OCI-LY1 (cell line): ENCODE results near the gene PIGN.

Experiments
- H2AFZ ChIP-seq: fragments of 200-600 bp; sonication (generic), shearing (Covaris generic); 2 replicates; pipeline ENCODE4 v1.6.0; 2014; ENCODE audit warnings: antibody characterized with exemption, mild to moderate bottlenecking, low read length
- H3F3A ChIP-seq: fragments of 200-600 bp; sonication (generic), shearing (Covaris generic); 2 replicates; pipeline ENCODE4 v1.6.0; 2014; ENCODE audit warnings: mild to moderate bottlenecking, antibody characterized with exemption, low read length, moderate library complexity; ENCODE audit not compliant: insufficient read depth
- H3K27ac ChIP-seq: fragments of 200-600 bp; sonication (generic); 2 replicates; pipeline ENCODE4 v1.5.1; 2014; ENCODE audit warnings: low read length, mixed run types, mild to moderate bottlenecking, low read depth; ENCODE audit not compliant: poor library complexity, severe bottlenecking
- H3K27me3 ChIP-seq: fragments of 200-600 bp; sonication (generic); 2 replicates; pipeline ENCODE4 v1.6.0; 2014; ENCODE audit warnings: antibody characterized with exemption, mild to moderate bottlenecking, low read length, moderate library complexity; ENCODE audit not compliant: insufficient read depth
- H3K36me3 ChIP-seq: fragments of 200-600 bp; sonication (generic); 2 replicates; pipeline ENCODE4 v1.6.1; 2014; ENCODE audit warnings: mild to moderate bottlenecking, antibody characterized with exemption, low read length, moderate library complexity, mixed read lengths; ENCODE audit not compliant: insufficient read depth
- H3K4me1 ChIP-seq: fragments of 200-600 bp; sonication (generic); 2 replicates; pipeline ENCODE4 v1.5.1; 2014; ENCODE audit warnings: mild to moderate bottlenecking, low read length, moderate library complexity; ENCODE audit not compliant: insufficient read depth, severe bottlenecking
- H3K4me2 ChIP-seq: fragments of 200-600 bp; sonication (generic), shearing (Covaris generic); 2 replicates; pipeline ENCODE4 v1.6.1; 2014; ENCODE audit warnings: low read length
- H3K4me3 ChIP-seq: fragments of 200-600 bp; sonication (generic); 2 replicates; pipeline ENCODE4 v1.5.1; 2014; ENCODE audit warnings: low read length, low read depth, mild to moderate bottlenecking, mixed read lengths; ENCODE audit not compliant: poor library complexity, severe bottlenecking
- H3K79me2 ChIP-seq: fragments of 200-600 bp; shearing (Covaris generic); 2 replicates; pipeline ENCODE4 v1.6.1; 2016; ENCODE audit warnings: mixed run types, low read length, mixed read lengths; ENCODE audit not compliant: insufficient read depth
- H3K9ac ChIP-seq: fragments of 200-600 bp; sonication (generic), shearing (Covaris generic); 2 replicates; pipeline ENCODE4 v1.6.1; 2014; ENCODE audit warnings: mild to moderate bottlenecking, low read length, mixed read lengths
- H3K9me2 ChIP-seq: fragments of 200-600 bp; sonication (generic), shearing (Covaris generic); 2 replicates; pipeline ENCODE4 v1.6.1; 2014; ENCODE audit warnings: low read depth, mild to moderate bottlenecking, low read length, mixed read lengths
- H3K9me3 ChIP-seq: fragments of 200-600 bp; shearing (Covaris generic); 2 replicates; pipeline ENCODE4 v1.6.1; 2014; ENCODE audit warnings: low read length, mixed read lengths
- H4K20me1 ChIP-seq: fragments of 200-600 bp; sonication (generic), shearing (Covaris generic); 2 replicates; pipeline ENCODE4 v1.6.0; 2016; ENCODE audit warnings: mild to moderate bottlenecking, low read length; ENCODE audit not compliant: insufficient read depth
- EZH2 ChIP-seq: fragments of 200-600 bp; sonication (generic), shearing (Covaris generic); IDR thresholded peaks from 2 replicates; pipeline ENCODE4 v1.8.0; 2017; ENCODE audit warnings: borderline replicate concordance, mixed run types, mild to moderate bottlenecking, antibody characterized with exemption, low read length, moderate library complexity, mixed read lengths
- TF ChIP-seq, protein P1 (sequence below): fragments of 200-600 bp; sonication (generic), shearing (Covaris generic); IDR thresholded peaks from 2 replicates; pipeline ENCODE4 v1.5.1; 2017; ENCODE audit warnings: mild to moderate bottlenecking, antibody characterized with exemption, low read length, moderate library complexity, mixed read lengths

PIGN gene

DNA sequence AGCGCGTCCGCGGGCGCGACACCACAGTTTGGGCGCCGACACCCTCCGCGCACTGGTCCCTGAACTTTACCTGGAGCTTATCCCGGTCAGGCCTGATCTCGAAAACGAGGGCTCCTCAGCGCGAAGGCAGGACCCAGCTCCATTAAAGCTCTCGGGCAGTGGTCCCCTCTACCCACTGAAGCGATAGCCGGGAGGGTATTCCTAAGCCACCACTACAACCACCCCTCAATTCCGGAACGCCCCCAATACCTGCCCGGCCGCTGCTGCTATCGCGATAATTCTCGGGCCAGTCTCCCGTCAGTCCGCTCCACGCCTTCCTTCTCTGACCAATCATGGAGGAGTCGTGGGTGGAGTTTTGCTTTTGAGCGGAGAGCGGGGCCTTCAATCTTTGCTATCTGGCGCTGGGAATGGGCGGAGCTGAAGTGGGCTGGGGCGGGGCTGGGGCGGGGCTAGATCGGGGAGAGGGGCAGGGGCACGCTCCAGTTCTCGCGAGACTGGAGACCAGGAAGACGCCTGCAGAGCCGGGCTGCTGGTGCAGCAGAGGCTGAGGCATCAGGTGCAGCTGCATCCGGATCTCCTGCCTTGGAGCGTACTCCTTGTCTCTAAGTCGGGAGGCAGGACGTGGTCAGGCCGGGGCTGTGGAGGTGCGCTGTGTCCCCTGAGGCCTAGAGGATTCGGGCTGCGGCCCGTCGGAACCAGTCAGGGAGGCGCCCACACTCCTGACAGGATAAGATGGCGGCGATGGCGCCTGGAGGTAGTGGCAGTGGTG lies at the start of gene PIGN, which contains the start of gene RELCH:
TSS of gene PIGN (minus strand) at position 283 of the 769 bp plus-strand sequence. CDS start 25,703 bp downstream, outside the sequence.
TSS of gene RELCH (plus strand) at position 482 of the 769 bp plus-strand sequence. CDS start at position 733, 251 bp downstream.
- H3F3A ChIP-seq: no peaks in the 10 kb centered on the region
- peak within 1 kb of the TSS; percentile 77 for H3K4me2 ChIP-seq
- peak within 1 kb of the TSS; percentile 95 for H3K9ac ChIP-seq
- H4K20me1 ChIP-seq: no peaks in the 10 kb centered on the region
- peaks cover 49% of the 10 kb centered on the region for H3K4me1 ChIP-seq
- no peaks in the 10 kb centered on the region for H3K9me2 ChIP-seq
- H3K9me3 ChIP-seq: 0 out of 2 replicates have a peak, but pooled peaks cover 5% of the 10 kb centered on the region
- peak within 1 kb of the TSS; percentile 33 for H3K27ac ChIP-seq
- H2AFZ ChIP-seq: no peak within 1 kb of the TSS
- no peaks in the 10 kb centered on the region for H3K27me3 ChIP-seq
- no peak for TF ChIP-seq EZH2
- TF ChIP-seq, protein P1, sequence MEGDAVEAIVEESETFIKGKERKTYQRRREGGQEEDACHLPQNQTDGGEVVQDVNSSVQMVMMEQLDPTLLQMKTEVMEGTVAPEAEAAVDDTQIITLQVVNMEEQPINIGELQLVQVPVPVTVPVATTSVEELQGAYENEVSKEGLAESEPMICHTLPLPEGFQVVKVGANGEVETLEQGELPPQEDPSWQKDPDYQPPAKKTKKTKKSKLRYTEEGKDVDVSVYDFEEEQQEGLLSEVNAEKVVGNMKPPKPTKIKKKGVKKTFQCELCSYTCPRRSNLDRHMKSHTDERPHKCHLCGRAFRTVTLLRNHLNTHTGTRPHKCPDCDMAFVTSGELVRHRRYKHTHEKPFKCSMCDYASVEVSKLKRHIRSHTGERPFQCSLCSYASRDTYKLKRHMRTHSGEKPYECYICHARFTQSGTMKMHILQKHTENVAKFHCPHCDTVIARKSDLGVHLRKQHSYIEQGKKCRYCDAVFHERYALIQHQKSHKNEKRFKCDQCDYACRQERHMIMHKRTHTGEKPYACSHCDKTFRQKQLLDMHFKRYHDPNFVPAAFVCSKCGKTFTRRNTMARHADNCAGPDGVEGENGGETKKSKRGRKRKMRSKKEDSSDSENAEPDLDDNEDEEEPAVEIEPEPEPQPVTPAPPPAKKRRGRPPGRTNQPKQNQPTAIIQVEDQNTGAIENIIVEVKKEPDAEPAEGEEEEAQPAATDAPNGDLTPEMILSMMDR: no peak
- H3K79me2 ChIP-seq: peaks cover 62% of the 10 kb centered on the region
- H3K4me3 ChIP-seq: peak within 1 kb of the TSS; percentile 98
- peaks cover 22% of the 10 kb centered on the region for H3K36me3 ChIP-seq

GRCh38 chr18:62236252-62236651 lies 49.4 kb upstream of the PIGN start:
- Histone ChIP-seq H3K27ac (no peak overlapping the region), H3K9ac (no peak overlapping the region), H3F3A (peaks cover 5% of the 10 kb centered on the region; the same call in 1 of the 2 replicates), H3K9me3 (peaks cover 14% of the 10 kb centered on the region), H3K4me2 (no peak overlapping the region), H3K9me2 (no peaks in the 10 kb centered on the region), H3K4me1 (no peaks in the 10 kb centered on the region), H3K27me3 (no peaks in the 10 kb centered on the region), H3K4me3 (no peak overlapping the region), H3K79me2 (no peaks in the 10 kb centered on the region; the same call in 1 of the 2 replicates), H2AFZ (no peak overlapping the region), H3K36me3 (peaks cover 67% of the 10 kb centered on the region), H4K20me1 (no peaks in the 10 kb centered on the region)
- no peak for TF ChIP-seq EZH2
- TF ChIP-seq, protein P1: no peak

DNA sequence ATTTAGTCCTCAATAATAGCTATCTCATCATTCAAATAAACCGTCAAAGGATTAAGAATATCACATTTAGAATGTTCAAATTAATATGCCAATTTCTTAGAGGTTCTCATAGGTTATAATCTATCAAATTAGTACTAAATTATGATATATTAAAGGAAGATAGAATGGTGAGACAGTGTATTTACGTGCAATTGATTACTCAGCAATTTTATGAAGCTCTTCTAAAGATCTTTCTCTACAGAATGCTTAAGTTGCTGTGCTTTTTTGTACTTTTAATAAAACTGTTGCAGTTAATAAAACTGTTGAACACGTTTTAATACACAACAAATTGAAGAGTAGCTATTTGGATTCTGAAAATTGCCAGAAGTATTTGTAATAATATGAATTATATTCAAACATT lies 39.2 kb upstream of the PIGN start:
- H3K27ac ChIP-seq: no peak overlapping the region
- H2AFZ ChIP-seq: no peak overlapping the region
- no peaks in the 10 kb centered on the region for H3K9me3 ChIP-seq
- H3K9me2 ChIP-seq: no peaks in the 10 kb centered on the region
- no peaks in the 10 kb centered on the region for H3F3A ChIP-seq
- no peaks in the 10 kb centered on the region for H3K4me1 ChIP-seq
- no peaks in the 10 kb centered on the region for H3K27me3 ChIP-seq
- H3K4me2 ChIP-seq: no peak overlapping the region
- TF ChIP-seq, protein P1: no peak
- no peak for TF ChIP-seq EZH2
- no peaks in the 10 kb centered on the region for H3K79me2 ChIP-seq
- no peaks in the 10 kb centered on the region for H4K20me1 ChIP-seq
- H3K36me3 ChIP-seq: peaks cover 84% of the 10 kb centered on the region
- no peak overlapping the region for H3K4me3 ChIP-seq
- no peak overlapping the region for H3K9ac ChIP-seq
